Lower leg skin (tissue), 3 donors: ENCODE results near the gene CNIH3.

ENCODE experiments used
- CTCF ChIP-seq, 3 donors: fragments of 450-650 bp; IDR thresholded peaks; one replicate each; pipeline ENCODE4 v1.5.1; 2016; ENCODE audit warnings: antibody characterized with exemption in 3 of 3, mild to moderate bottlenecking in 3 of 3, moderate library complexity in 2 of 3
- POLR2A ChIP-seq, 2 donors: fragments of 450-650 bp; IDR thresholded peaks; one replicate each; pipeline ENCODE4 v1.6.1; 2016 to 2017; ENCODE audit warnings: antibody characterized with exemption in 2 of 2, mild to moderate bottlenecking in 1 of 2, moderate library complexity in 1 of 2

GRCh38 chr1:224735159-224735558 lies 119.0 kb downstream of the CNIH3 start:
- no peak for TF ChIP-seq CTCF (IDR thresholded peaks at IDR 0.05)
- no peak for TF ChIP-seq POLR2A (IDR thresholded peaks at IDR 0.05)
